Astrocyte of the spinal cord (primary cell): ENCODE data around the gene SYT1.

ENCODE experiments used
- DNase-seq: peaks from one replicate; pipeline ENCODE4 v3.0.0; 2011; ENCODE audit warnings: low read depth, low spot score
- H3K4me3 ChIP-seq: 2 replicates; pipeline ENCODE4 v1.5.1; 2011; ENCODE audit warnings: low read depth, mild to moderate bottlenecking, low read length, moderate library complexity
- CTCF ChIP-seq: IDR thresholded peaks from 2 replicates; pipeline ENCODE4 v1.5.1; 2012; ENCODE audit warnings: low read depth, mild to moderate bottlenecking, low read length, inconsistent platforms
- in situ Hi-C: cut with HindIII; loops from 2 replicates; pipeline ENCODE4 v1.10.0; 2017; ENCODE audit warnings: low sequenced_read_pairs

SYT1 gene

DNA sequence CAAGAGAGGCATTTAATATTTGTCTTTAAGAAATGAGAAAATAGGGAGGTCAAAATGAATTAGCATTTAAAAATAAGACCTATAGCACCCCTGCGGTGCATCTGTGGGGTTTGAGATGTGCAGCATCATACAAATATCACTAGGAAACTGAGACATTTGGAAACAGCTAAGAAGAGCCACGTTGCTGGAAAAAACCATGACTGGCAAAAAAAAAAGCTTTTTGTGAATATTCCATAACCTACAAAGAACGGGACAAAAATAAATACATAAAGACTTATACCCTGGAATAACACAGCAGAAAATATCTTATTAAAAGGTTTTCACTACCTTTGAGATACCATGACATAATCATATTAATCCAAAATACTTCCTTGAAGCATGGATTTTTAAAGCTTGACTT, 460.0 kb downstream of the SYT1 start:
- no peak for DNase-seq
- in situ Hi-C loops, result no loop called here
- no peak for TF ChIP-seq CTCF
- no peak overlapping the region for H3K4me3 ChIP-seq

GRCh38 chr12:79326222-79326621, 461.6 kb downstream of the SYT1 start:
- no peak for TF ChIP-seq CTCF
- in situ Hi-C loops, result no loop called here
- H3K4me3 ChIP-seq, result no peak overlapping the region
- DNase-seq, result no peak

DNA sequence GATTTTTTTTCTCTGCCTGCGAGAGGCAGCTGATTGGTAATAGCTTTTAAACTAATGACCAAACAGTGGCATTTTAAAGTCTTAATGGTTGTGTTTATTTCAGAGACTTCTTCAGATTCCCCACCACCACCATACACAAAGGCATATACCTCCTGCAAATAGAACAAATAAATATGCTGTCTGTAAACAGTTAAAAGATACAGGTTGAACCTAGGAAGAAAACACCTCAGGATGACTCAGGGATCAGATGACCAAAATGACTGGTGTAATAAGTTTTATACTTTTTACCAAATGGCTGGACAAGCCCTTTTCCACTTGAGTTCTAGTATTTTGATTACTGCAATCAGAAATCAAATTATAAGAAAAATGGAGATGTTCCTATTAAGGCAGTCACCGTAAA, 462.1 kb downstream of the SYT1 start:
- DNase-seq, result no peak
- in situ Hi-C loops, result no loop called here
- no peak overlapping the region for H3K4me3 ChIP-seq
- TF ChIP-seq CTCF, result no peak

DNA sequence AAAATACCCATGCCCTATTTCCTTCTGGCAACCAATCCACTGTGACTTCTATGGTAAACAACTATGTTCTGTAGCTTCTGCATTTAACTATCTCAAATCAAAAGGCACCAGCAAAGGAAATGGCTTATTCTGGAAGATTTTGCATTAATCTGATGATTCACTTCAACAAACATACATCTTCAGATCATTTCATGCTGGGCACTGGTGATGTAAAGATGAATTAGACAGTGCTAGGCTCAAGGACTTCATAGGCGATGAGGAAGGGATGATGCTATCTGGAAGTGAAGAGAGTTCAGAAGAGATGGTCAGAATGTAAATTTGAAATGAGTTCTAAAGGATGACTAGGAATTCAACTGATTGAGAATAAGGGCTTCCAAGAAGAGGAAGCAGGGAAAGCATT, 462.9 kb downstream of the SYT1 start:
- in situ Hi-C loops, result no loop called here
- no peak overlapping the region for H3K4me3 ChIP-seq
- TF ChIP-seq CTCF, result no peak
- peak; percentile 8 for DNase-seq

- no peak for TF ChIP-seq CTCF
- in situ Hi-C loops, result no loop called here
- no peak overlapping the region for H3K4me3 ChIP-seq
- peak; percentile 8 for DNase-seq
Observed at GRCh38 chr12:79329933-79330332, 465.4 kb downstream of the SYT1 start.

DNA sequence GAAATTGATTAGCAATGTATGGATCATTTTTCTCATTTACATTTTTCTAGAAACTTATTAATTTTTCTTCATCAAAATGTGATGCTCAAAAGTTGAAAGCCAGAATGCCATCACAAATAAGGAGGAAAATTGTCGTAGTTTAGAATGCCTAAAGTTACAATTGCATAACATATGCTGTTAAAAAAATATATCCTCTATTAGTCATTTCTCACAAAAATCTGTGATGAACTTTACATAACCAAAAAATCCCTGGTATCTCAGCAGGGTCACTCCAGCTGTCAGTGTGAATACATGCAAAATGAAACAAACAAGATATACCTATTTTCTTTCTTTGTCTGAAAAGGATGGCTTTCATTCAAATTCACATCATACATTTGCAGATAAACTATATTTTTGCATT, 467.3 kb downstream of the SYT1 start:
- H3K4me3 ChIP-seq, result no peak overlapping the region
- in situ Hi-C loops, result no loop called here
- DNase-seq, result peak; percentile 6
- no peak for TF ChIP-seq CTCF

- no peak for TF ChIP-seq CTCF
- in situ Hi-C loops, result no loop called here
- no peak overlapping the region for H3K4me3 ChIP-seq
- DNase-seq, result no peak
Observed at GRCh38 chr12:79333144-79333543, 468.6 kb downstream of the SYT1 start.
